Measurements from ENCODE around the gene PPP1R13B.

The PPP1R13B gene

DNA sequence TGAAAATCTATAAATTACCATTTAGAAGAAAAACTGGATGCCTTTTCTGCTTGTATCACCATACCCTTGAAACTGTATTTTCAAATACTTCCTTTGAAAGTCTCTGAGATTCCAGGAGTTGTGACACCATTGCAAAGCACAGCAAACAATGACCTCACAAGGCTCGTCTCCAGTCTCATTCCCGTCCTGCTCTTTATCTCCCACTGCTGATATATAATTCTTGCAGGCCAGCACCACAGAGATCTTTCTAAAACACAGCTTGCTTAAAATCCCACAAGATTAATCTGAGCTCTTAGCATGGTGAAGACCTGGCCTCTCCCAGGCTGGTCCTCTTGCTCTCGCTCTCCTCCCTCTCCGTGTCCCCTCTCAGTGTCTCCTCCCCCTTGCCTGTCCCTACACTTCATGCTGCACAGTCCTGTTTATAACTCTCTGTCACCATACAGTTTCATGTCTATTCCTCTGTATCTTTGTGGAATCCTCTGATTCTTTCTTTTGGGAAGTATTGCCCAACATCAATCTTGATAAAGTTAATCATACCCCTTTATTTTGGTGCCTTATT, 80.0 kb downstream of the PPP1R13B start:
- H3K4me3 ChIP-seq (ENCODE audit: low read depth in 1 of 2, low read length in 2 of 2): no peak overlapping the region
- no peaks in the 10 kb centered on the region for H3K9me3 ChIP-seq (ENCODE audit: control insufficient read depth in 1 of 2, low read length in 2 of 2)
- H3K36me3 ChIP-seq (ENCODE audit: control insufficient read depth in 1 of 2, insufficient read depth in 2 of 2, low read length in 2 of 2): no peaks in the 10 kb centered on the region
- H3K27me3 ChIP-seq (ENCODE audit: low read depth, low read length): no peaks in the 10 kb centered on the region
- H3K4me1 ChIP-seq (ENCODE audit: control insufficient read depth in 1 of 2, insufficient read depth in 2 of 2, low read length in 2 of 2): no peaks in the 10 kb centered on the region
- H3K27ac ChIP-seq (ENCODE audit: low read length): no peak overlapping the region

DNA sequence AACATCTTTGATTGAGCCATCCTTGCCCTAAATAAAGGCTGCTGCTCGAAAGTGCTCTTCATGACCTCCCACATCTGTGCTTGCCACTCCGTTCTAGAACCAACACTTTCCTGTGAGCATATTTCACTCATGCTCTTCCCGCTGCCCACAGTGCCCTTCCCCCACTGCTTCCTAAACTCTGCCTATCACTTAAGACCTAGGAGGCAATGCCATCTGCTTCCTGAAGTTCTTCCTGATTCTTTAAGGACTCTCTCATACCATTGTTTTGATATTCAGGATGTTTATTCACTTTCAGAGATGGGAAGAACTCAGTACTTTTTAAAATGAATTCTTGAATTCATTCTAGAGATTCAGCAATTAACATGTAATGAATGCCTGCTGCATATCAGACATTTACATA, 81.8 kb downstream of the PPP1R13B start:
- Histone ChIP-seq H3K27ac (ENCODE audit: low read length) (no peak overlapping the region), H3K4me3 (ENCODE audit: low read depth in 1 of 2, low read length in 2 of 2) (no peak overlapping the region), H3K36me3 (ENCODE audit: control insufficient read depth in 1 of 2, insufficient read depth in 2 of 2, low read length in 2 of 2) (no peaks in the 10 kb centered on the region), H3K9me3 (ENCODE audit: control insufficient read depth in 1 of 2, low read length in 2 of 2) (no peaks in the 10 kb centered on the region), H3K4me1 (ENCODE audit: control insufficient read depth in 1 of 2, insufficient read depth in 2 of 2, low read length in 2 of 2) (no peaks in the 10 kb centered on the region), H3K27me3 (ENCODE audit: low read depth, low read length) (no peaks in the 10 kb centered on the region)

DNA sequence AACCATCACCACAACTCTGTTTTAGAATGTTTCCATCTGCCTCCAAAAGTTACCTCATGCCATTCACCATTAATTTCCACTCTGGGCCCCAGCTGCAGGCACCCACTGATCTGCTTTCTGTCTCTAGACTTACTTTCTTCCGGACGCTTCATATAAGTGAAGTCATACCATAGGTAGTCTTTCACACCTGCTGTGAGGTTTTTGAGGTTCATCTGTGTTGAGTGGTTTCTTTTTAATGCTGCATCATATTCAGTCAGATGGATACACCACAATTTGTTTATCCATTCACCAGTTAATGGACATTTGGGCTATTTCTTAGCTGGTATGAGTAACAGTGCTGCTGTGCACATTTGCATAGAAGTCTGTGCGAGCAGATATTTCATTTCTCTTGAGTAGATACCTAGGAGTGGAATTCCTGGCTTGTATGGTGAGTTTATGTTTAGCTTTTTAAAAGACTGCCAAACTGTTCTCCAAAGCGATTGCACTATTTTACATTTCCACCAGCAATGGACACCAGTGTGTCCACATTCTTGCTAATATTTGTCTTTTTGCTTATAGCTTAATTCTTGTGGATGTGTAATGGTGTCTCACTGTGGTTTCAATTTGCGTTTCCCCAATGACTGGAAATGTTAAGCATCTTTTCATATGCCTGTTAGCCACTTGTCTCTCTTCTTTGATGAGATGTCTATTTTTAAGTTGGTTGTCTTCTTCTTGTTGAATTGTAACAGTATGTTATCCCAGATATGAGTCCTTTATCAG, 83.5 kb downstream of the PPP1R13B start:
- Histone ChIP-seq H3K27ac (ENCODE audit: low read length) (no peak overlapping the region), H3K9me3 (ENCODE audit: control insufficient read depth in 1 of 2, low read length in 2 of 2) (no peaks in the 10 kb centered on the region), H3K27me3 (ENCODE audit: low read depth, low read length) (no peaks in the 10 kb centered on the region), H3K4me3 (ENCODE audit: low read depth in 1 of 2, low read length in 2 of 2) (no peak overlapping the region), H3K4me1 (ENCODE audit: control insufficient read depth in 1 of 2, insufficient read depth in 2 of 2, low read length in 2 of 2) (no peaks in the 10 kb centered on the region), H3K36me3 (ENCODE audit: control insufficient read depth in 1 of 2, insufficient read depth in 2 of 2, low read length in 2 of 2) (no peaks in the 10 kb centered on the region)

- no peaks in the 10 kb centered on the region for H3K9me3 ChIP-seq (ENCODE audit: control insufficient read depth in 1 of 2, low read length in 2 of 2)
- H3K27me3 ChIP-seq (ENCODE audit: low read depth, low read length): no peaks in the 10 kb centered on the region
- H3K36me3 ChIP-seq (ENCODE audit: control insufficient read depth in 1 of 2, insufficient read depth in 2 of 2, low read length in 2 of 2): no peaks in the 10 kb centered on the region
- no peak overlapping the region for H3K4me3 ChIP-seq (ENCODE audit: low read depth in 1 of 2, low read length in 2 of 2)
- no peaks in the 10 kb centered on the region for H3K4me1 ChIP-seq (ENCODE audit: control insufficient read depth in 1 of 2, insufficient read depth in 2 of 2, low read length in 2 of 2)
- no peak overlapping the region for H3K27ac ChIP-seq (ENCODE audit: low read length)
Observed at GRCh38 chr14:103762541-103762940, 84.8 kb downstream of the PPP1R13B start.

GRCh38 chr14:103762036-103762435, 85.3 kb downstream of the PPP1R13B start:
- Histone ChIP-seq H3K27ac (ENCODE audit: low read length) (no peak overlapping the region), H3K9me3 (ENCODE audit: control insufficient read depth in 1 of 2, low read length in 2 of 2) (no peaks in the 10 kb centered on the region), H3K4me1 (ENCODE audit: control insufficient read depth in 1 of 2, insufficient read depth in 2 of 2, low read length in 2 of 2) (no peaks in the 10 kb centered on the region), H3K36me3 (ENCODE audit: control insufficient read depth in 1 of 2, insufficient read depth in 2 of 2, low read length in 2 of 2) (no peaks in the 10 kb centered on the region), H3K27me3 (ENCODE audit: low read depth, low read length) (no peaks in the 10 kb centered on the region), H3K4me3 (ENCODE audit: low read depth in 1 of 2, low read length in 2 of 2) (no peak overlapping the region)

DNA sequence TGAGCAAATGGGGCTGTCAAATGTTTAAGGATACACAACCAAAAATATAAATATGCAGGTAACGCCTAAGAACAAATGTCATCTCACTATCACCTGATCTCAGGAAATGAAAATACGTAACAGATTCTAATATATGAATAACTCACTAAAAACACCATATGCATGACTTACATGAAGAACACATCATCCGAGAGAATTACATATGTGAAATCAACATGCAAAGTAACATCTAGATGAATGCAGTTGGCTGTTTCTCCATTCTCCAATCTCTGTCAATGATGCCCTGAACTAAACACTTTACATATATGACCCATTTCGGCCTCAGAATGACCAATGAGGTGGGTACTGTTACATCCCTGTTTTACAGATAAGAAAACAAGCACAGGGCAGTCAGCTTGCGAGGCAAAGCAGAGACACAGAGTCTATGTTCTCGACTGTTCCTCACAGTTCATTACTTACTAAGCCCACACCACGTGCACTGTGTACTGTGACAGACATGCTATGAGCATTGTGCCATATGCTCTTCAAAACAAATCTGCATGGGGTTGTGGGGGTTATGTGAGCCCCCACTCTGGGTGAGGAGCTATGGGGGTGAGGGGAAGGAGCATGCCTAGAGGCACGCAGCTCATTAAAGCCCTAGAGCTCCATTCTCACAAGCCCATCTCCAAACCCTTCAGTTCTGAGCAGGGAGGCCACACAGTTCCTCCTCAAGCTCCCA, 89.2 kb downstream of the PPP1R13B start:
- Histone ChIP-seq H3K4me3 (ENCODE audit: low read depth in 1 of 2, low read length in 2 of 2) (no peak overlapping the region), H3K27me3 (ENCODE audit: low read depth, low read length) (no peaks in the 10 kb centered on the region), H3K4me1 (ENCODE audit: control insufficient read depth in 1 of 2, insufficient read depth in 2 of 2, low read length in 2 of 2) (no peaks in the 10 kb centered on the region), H3K36me3 (ENCODE audit: control insufficient read depth in 1 of 2, insufficient read depth in 2 of 2, low read length in 2 of 2) (peaks cover 0 to 3% of the 10 kb centered on the region in 2 donors), H3K9me3 (ENCODE audit: control insufficient read depth in 1 of 2, low read length in 2 of 2) (no peaks in the 10 kb centered on the region), H3K27ac (ENCODE audit: low read length) (no peak overlapping the region)

- no peaks in the 10 kb centered on the region for H3K4me1 ChIP-seq (ENCODE audit: control insufficient read depth in 1 of 2, insufficient read depth in 2 of 2, low read length in 2 of 2)
- no peaks in the 10 kb centered on the region for H3K9me3 ChIP-seq (ENCODE audit: control insufficient read depth in 1 of 2, low read length in 2 of 2)
- no peaks in the 10 kb centered on the region for H3K27me3 ChIP-seq (ENCODE audit: low read depth, low read length)
- H3K4me3 ChIP-seq (ENCODE audit: low read depth in 1 of 2, low read length in 2 of 2): no peak overlapping the region
- H3K36me3 ChIP-seq (ENCODE audit: control insufficient read depth in 1 of 2, insufficient read depth in 2 of 2, low read length in 2 of 2): peaks cover 5 to 12% of the 10 kb centered on the region in 2 donors
- H3K27ac ChIP-seq (ENCODE audit: low read length): no peak overlapping the region
Observed at GRCh38 chr14:103755060-103755459, 92.3 kb downstream of the PPP1R13B start.

DNA sequence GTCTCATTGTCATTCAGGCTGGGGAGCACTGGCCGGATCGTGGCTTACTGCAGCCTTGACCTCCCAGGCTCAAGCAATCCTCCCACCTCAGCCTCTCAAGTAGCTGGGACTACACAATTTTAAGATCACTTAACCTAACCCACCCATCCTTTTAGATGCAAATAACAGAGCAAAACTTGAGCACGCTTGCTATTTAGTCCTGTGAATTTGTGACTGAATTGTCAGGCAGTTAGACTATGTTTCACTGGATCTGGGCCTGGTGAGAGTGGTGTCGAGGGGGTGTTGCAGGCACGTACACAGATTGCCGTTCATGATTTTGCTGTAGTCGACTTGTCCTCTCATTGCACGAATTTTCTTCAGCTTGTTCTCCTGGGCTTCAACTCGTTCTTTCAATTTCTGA, 93.6 kb downstream of the PPP1R13B start:
- H3K9me3 ChIP-seq (ENCODE audit: control insufficient read depth in 1 of 2, low read length in 2 of 2): no peaks in the 10 kb centered on the region
- no peak overlapping the region for H3K4me3 ChIP-seq (ENCODE audit: low read depth in 1 of 2, low read length in 2 of 2)
- no peaks in the 10 kb centered on the region for H3K27me3 ChIP-seq (ENCODE audit: low read depth, low read length)
- H3K36me3 ChIP-seq (ENCODE audit: control insufficient read depth in 1 of 2, insufficient read depth in 2 of 2, low read length in 2 of 2): peaks cover 5 to 21% of the 10 kb centered on the region in 2 donors
- no peak overlapping the region for H3K27ac ChIP-seq (ENCODE audit: low read length)
- no peaks in the 10 kb centered on the region for H3K4me1 ChIP-seq (ENCODE audit: control insufficient read depth in 1 of 2, insufficient read depth in 2 of 2, low read length in 2 of 2)

GRCh38 chr14:103749860-103750259, 97.5 kb downstream of the PPP1R13B start:
- H3K27me3 ChIP-seq (ENCODE audit: low read depth, low read length): no peaks in the 10 kb centered on the region
- peaks cover 8 to 35% of the 10 kb centered on the region in 2 donors for H3K36me3 ChIP-seq (ENCODE audit: control insufficient read depth in 1 of 2, insufficient read depth in 2 of 2, low read length in 2 of 2)
- no peaks in the 10 kb centered on the region for H3K9me3 ChIP-seq (ENCODE audit: control insufficient read depth in 1 of 2, low read length in 2 of 2)

GRCh38 chr14:103749452-103749851, 97.9 kb downstream of the PPP1R13B start:
- Histone ChIP-seq H3K27me3 (ENCODE audit: low read depth, low read length) (no peaks in the 10 kb centered on the region), H3K4me3 (ENCODE audit: low read depth in 1 of 2, low read length in 2 of 2) (no peak overlapping the region), H3K36me3 (ENCODE audit: control insufficient read depth in 1 of 2, insufficient read depth in 2 of 2, low read length in 2 of 2) (peaks cover 8 to 39% of the 10 kb centered on the region in 2 donors), H3K27ac (ENCODE audit: low read length) (no peak overlapping the region), H3K9me3 (ENCODE audit: control insufficient read depth in 1 of 2, low read length in 2 of 2) (no peaks in the 10 kb centered on the region), H3K4me1 (ENCODE audit: control insufficient read depth in 1 of 2, insufficient read depth in 2 of 2, low read length in 2 of 2) (no peaks in the 10 kb centered on the region)

More at GRCh38 chr14:103749860-103750259, 97.5 kb downstream of the PPP1R13B start:
- Histone ChIP-seq H3K4me3 (ENCODE audit: low read depth in 1 of 2, low read length in 2 of 2) (no peak overlapping the region), H3K27ac (ENCODE audit: low read length) (no peak overlapping the region), H3K4me1 (ENCODE audit: control insufficient read depth in 1 of 2, insufficient read depth in 2 of 2, low read length in 2 of 2) (no peaks in the 10 kb centered on the region)

- no peaks in the 10 kb centered on the region for H3K4me1 ChIP-seq (ENCODE audit: control insufficient read depth in 1 of 2, insufficient read depth in 2 of 2, low read length in 2 of 2)
- no peaks in the 10 kb centered on the region for H3K9me3 ChIP-seq (ENCODE audit: control insufficient read depth in 1 of 2, low read length in 2 of 2)
- H3K4me3 ChIP-seq (ENCODE audit: low read depth in 1 of 2, low read length in 2 of 2): no peak overlapping the region
- H3K27ac ChIP-seq (ENCODE audit: low read length): no peak overlapping the region
- H3K36me3 ChIP-seq (ENCODE audit: control insufficient read depth in 1 of 2, insufficient read depth in 2 of 2, low read length in 2 of 2): peaks cover 8 to 36% of the 10 kb centered on the region in 2 donors
- no peaks in the 10 kb centered on the region for H3K27me3 ChIP-seq (ENCODE audit: low read depth, low read length)
Observed at GRCh38 chr14:103748534-103748857, 98.9 kb downstream of the PPP1R13B start.

Measured in muscle layer of duodenum (tissue), 2 donors.